Liver (tissue), 9 donors: Measurements from ENCODE around the gene HOXA3. TPM values are rescaled to one million over a fixed set of nuclear protein-coding genes. Genes with fewer than 3 reads are reported as not detected.

Experiments used
- DNase-seq: peaks from one replicate; pipeline ENCODE4 v3.0.0-alpha.2; 2017; ENCODE audit warnings: low spot score
- H3K27ac ChIP-seq, 2 donors: one replicate each; pipeline ENCODE4 v1.7.0; 2013; ENCODE audit warnings: inconsistent platforms in 2 of 2, low read length in 2 of 2, control low read depth in 1 of 2, low read depth in 1 of 2, mild to moderate bottlenecking in 1 of 2
- H3K27me3 ChIP-seq, 4 donors: one replicate each; pipeline versions ENCODE4 v1.6.1 to v1.7.0; 2013; ENCODE audit warnings: low read length in 3 of 4, inconsistent platforms in 1 of 4, mild to moderate bottlenecking in 1 of 4, moderate library complexity in 1 of 4; ENCODE audit not compliant: control insufficient read depth in 4 of 4, insufficient read depth in 4 of 4
- H3K36me3 ChIP-seq, 4 donors: one replicate each; pipeline versions ENCODE4 v1.6.1 to v1.7.0; 2013; ENCODE audit warnings: low read length in 3 of 4, mild to moderate bottlenecking in 3 of 4, low read depth in 1 of 4, moderate library complexity in 1 of 4; ENCODE audit not compliant: control insufficient read depth in 4 of 4, insufficient read depth in 3 of 4
- H3K4me1 ChIP-seq, 4 donors: one replicate each; pipeline versions ENCODE4 v1.6.1 to v1.7.0; 2013; ENCODE audit warnings: low read length in 3 of 4, mild to moderate bottlenecking in 3 of 4, moderate library complexity in 1 of 4; ENCODE audit not compliant: control insufficient read depth in 4 of 4, insufficient read depth in 4 of 4
- H3K4me3 ChIP-seq, 3 donors: one replicate each; pipeline versions ENCODE4 v1.6.1 to v1.7.0; 2013; ENCODE audit warnings: low read length in 3 of 3, control low read depth in 1 of 3, low read depth in 1 of 3, mild to moderate bottlenecking in 1 of 3
- H3K9ac ChIP-seq, 2 donors: one replicate each; pipeline ENCODE4 v1.7.0; 2013; ENCODE audit warnings: low read length in 2 of 2, mild to moderate bottlenecking in 2 of 2, moderate library complexity in 2 of 2, control low read depth in 1 of 2, low read depth in 1 of 2
- H3K9me3 ChIP-seq, 4 donors: one replicate each; pipeline versions ENCODE4 v1.6.1 to v1.7.0; 2013; ENCODE audit warnings: low read length in 3 of 4; ENCODE audit not compliant: control insufficient read depth in 4 of 4
- ATF3 ChIP-seq: IDR thresholded peaks from 2 replicates; pipeline ENCODE4 v1.6.1; 2016; ENCODE audit warnings: antibody characterized with exemption
- CTCF ChIP-seq: fragments of 150-350 bp; IDR thresholded peaks from 2 replicates; pipeline ENCODE4 v1.5.1; 2017; ENCODE audit warnings: improper control_type of control experiment, low read depth, low read length; ENCODE audit not compliant: missing input control
- EGR1 ChIP-seq, 2 donors: IDR thresholded peaks; 2 replicates each; pipeline ENCODE4 v1.6.1; 2016 to 2018; ENCODE audit warnings: antibody characterized with exemption in 2 of 2, low read depth in 2 of 2
- FOXA1 ChIP-seq: IDR thresholded peaks from 2 replicates; pipeline ENCODE4 v1.6.1; 2016; ENCODE audit warnings: antibody characterized with exemption
- FOXA2 ChIP-seq: IDR thresholded peaks from 2 replicates; pipeline ENCODE4 v1.6.1; 2016; ENCODE audit warnings: antibody characterized with exemption
- HNF4G ChIP-seq: IDR thresholded peaks from 2 replicates; pipeline ENCODE4 v1.6.1; 2016; ENCODE audit warnings: antibody characterized with exemption
- JUND ChIP-seq, 2 donors: IDR thresholded peaks; 2 replicates each; pipeline ENCODE4 v1.6.1; 2016; ENCODE audit warnings: antibody characterized with exemption in 2 of 2
- NR2F2 ChIP-seq: IDR thresholded peaks from 2 replicates; pipeline ENCODE4 v1.6.1; 2016; ENCODE audit warnings: antibody characterized with exemption
- RAD21 ChIP-seq, 2 donors: IDR thresholded peaks; 2 replicates each; pipeline ENCODE4 v1.6.1; 2016; ENCODE audit warnings: antibody characterized with exemption in 2 of 2, mild to moderate bottlenecking in 2 of 2
- RXRA ChIP-seq, 2 donors: IDR thresholded peaks; 2 replicates each; pipeline ENCODE4 v1.6.1; 2017 to 2018; ENCODE audit warnings: antibody characterized with exemption in 2 of 2, mild to moderate bottlenecking in 1 of 2
- SP1 ChIP-seq: IDR thresholded peaks from 2 replicates; pipeline ENCODE4 v1.6.1; 2018; ENCODE audit warnings: antibody characterized with exemption, mild to moderate bottlenecking
- TAF1 ChIP-seq: conservative IDR thresholded peaks from 2 replicates; pipeline ENCODE4 v1.6.1; 2016; ENCODE audit warnings: antibody characterized with exemption, mild to moderate bottlenecking
- YY1 ChIP-seq: IDR thresholded peaks from 2 replicates; pipeline ENCODE4 v1.6.1; 2016; ENCODE audit warnings: antibody characterized with exemption, mild to moderate bottlenecking
- ZBTB33 ChIP-seq: IDR thresholded peaks from 2 replicates; pipeline ENCODE4 v1.6.1; 2016; ENCODE audit warnings: antibody characterized with exemption
- WGBS: extraction: QIAGEN DNeasy Blood & Tissue Kit; methylation state at CpG from one replicate; pipeline ENCODE4 v1.1.7; 2013; 5-methylcytosine and 5-hydroxymethylcytosine counted together
- polyA plus RNA-seq, 2 donors: library from polyadenylated mRNA; stranded (reverse) in 1 of 2; unstranded in 1 of 2; fragments of 200-250 nt in 1 of 2; fragments of >200 nt in 1 of 2; fragmentation: Nextera tagmentation in 1 of 2; extraction: Ambion mirVana in 1 of 2; gene quantifications; one replicate each; pipeline versions ENCODE4 v1.2.1 to v1.2.3, GENCODE V29; 2013 to 2015
- total RNA-seq, 2 donors: library from RNA; depleted of rRNA; stranded (reverse); fragments of >200 nt; gene quantifications; one replicate each; pipeline ENCODE4 v1.2.3, GENCODE V29; 2014
- TF ChIP-seq, protein P1 (sequence below): IDR thresholded peaks from 2 replicates; pipeline ENCODE4 v1.6.1; 2016; ENCODE audit warnings: antibody characterized with exemption
- TF ChIP-seq, protein P2 (sequence below): IDR thresholded peaks from 2 replicates; pipeline ENCODE4 v1.6.1; 2016; ENCODE audit warnings: antibody characterized with exemption, mild to moderate bottlenecking
- donor health status: healthy.
- donor health status: healthy.
- donor health status: healthy.
- donor health status: healthy.
- donor health status: healthy.

Gene HOXA3
- total and polyA plus RNA-seq, 4 donors, result 0.11 to 0.28 (median 0.20) TPM

- Histone ChIP-seq H3K27ac (peak overlapping the region in 1 of 2 donors; percentile 64), H3K4me1 (peaks cover 0 to 3% (median 2%) of the 10 kb centered on the region in 4 donors), H3K9ac (no peak overlapping the region), H3K9me3 (no peaks in the 10 kb centered on the region), H3K27me3 (peaks cover 0 to 27% (median 4%) of the 10 kb centered on the region in 4 donors), H3K4me3 (no peak overlapping the region), H3K36me3 (no peaks in the 10 kb centered on the region)
- WGBS, result 29% methylated on average over 66 of the region's 66 CpGs
- no peak for DNase-seq
- TF ChIP-seq RXRA (IDR thresholded peaks at IDR 0.05), result no peak
- TF ChIP-seq HNF4G, result no peak
- no peak for TF ChIP-seq JUND (IDR thresholded peaks at IDR 0.05)
- no peak for TF ChIP-seq FOXA2
- no peak for TF ChIP-seq CTCF
- TF ChIP-seq FOXA1, result no peak
- TF ChIP-seq ATF3, result no peak
- no peak for TF ChIP-seq YY1
- TF ChIP-seq, protein P1, sequence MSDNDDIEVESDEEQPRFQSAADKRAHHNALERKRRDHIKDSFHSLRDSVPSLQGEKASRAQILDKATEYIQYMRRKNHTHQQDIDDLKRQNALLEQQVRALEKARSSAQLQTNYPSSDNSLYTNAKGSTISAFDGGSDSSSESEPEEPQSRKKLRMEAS, result no peak
- TF ChIP-seq ZBTB33, result no peak
- TF ChIP-seq, protein P2, sequence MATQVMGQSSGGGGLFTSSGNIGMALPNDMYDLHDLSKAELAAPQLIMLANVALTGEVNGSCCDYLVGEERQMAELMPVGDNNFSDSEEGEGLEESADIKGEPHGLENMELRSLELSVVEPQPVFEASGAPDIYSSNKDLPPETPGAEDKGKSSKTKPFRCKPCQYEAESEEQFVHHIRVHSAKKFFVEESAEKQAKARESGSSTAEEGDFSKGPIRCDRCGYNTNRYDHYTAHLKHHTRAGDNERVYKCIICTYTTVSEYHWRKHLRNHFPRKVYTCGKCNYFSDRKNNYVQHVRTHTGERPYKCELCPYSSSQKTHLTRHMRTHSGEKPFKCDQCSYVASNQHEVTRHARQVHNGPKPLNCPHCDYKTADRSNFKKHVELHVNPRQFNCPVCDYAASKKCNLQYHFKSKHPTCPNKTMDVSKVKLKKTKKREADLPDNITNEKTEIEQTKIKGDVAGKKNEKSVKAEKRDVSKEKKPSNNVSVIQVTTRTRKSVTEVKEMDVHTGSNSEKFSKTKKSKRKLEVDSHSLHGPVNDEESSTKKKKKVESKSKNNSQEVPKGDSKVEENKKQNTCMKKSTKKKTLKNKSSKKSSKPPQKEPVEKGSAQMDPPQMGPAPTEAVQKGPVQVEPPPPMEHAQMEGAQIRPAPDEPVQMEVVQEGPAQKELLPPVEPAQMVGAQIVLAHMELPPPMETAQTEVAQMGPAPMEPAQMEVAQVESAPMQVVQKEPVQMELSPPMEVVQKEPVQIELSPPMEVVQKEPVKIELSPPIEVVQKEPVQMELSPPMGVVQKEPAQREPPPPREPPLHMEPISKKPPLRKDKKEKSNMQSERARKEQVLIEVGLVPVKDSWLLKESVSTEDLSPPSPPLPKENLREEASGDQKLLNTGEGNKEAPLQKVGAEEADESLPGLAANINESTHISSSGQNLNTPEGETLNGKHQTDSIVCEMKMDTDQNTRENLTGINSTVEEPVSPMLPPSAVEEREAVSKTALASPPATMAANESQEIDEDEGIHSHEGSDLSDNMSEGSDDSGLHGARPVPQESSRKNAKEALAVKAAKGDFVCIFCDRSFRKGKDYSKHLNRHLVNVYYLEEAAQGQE, result no peak
- TF ChIP-seq EGR1 (IDR thresholded peaks at IDR 0.05; ENCODE audit: low read depth in 2 of 2), result no peak
- no peak for TF ChIP-seq TAF1
- no peak for TF ChIP-seq SP1
- TF ChIP-seq RAD21 (IDR thresholded peaks at IDR 0.05), result no peak
- no peak for TF ChIP-seq NR2F2
Observed at GRCh38 chr7:27110186-27111031, 42.0 kb downstream of the HOXA3 start.
